ENCODE results near the gene DPEP3. TPM values are rescaled to one million over a fixed set of nuclear protein-coding genes. Genes with fewer than 3 reads are reported as not detected.

The DPEP3 gene, protein sequence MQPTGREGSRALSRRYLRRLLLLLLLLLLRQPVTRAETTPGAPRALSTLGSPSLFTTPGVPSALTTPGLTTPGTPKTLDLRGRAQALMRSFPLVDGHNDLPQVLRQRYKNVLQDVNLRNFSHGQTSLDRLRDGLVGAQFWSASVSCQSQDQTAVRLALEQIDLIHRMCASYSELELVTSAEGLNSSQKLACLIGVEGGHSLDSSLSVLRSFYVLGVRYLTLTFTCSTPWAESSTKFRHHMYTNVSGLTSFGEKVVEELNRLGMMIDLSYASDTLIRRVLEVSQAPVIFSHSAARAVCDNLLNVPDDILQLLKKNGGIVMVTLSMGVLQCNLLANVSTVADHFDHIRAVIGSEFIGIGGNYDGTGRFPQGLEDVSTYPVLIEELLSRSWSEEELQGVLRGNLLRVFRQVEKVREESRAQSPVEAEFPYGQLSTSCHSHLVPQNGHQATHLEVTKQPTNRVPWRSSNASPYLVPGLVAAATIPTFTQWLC
- total RNA-seq, result not detected

DNA sequence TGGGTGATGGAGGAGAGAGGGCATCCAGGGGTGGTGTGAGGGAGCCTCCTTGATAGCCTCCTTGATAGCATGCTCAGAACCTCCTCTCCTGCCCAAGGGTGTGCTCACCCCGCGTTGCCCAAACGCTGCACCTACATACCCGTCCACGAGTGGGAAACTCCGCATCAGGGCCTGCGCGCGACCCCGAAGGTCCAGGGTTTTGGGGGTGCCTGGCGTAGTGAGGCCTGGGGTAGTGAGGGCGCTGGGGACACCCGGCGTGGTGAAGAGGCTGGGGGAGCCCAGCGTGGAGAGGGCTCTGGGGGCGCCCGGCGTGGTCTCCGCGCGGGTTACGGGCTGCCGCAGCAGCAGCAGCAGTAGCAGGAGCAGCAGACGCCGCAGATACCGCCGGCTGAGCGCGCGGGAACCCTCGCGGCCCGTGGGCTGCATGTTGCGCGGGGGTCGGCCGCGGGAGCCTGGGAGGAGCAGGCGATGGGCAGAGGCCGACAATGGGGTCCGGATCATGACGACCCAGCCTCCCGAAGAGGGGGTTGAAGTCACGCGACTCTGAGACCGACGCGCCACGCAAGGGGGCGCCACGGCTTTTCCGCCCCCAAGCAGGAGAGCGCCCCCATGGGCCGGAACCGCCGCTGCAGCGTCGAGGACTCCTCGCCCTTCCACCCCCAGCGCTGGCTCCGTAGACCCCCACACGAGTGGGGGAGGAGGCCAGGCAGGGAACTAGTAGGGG, at the start of gene DPEP3:
Gene DPEP3 (minus strand): TSS at position 545 of the 724 bp plus-strand sequence. CDS start 119 bp downstream, at position 426.
- Histone ChIP-seq H3K36me3 (replicated peaks in 1 of 2; ENCODE audit: insufficient read depth in 1 of 2, low read depth in 2 of 2) (no peaks in the 10 kb centered on the region), H3K4me1 (peaks cover 3% of the 10 kb centered on the region), H3K27ac (no peak within 1 kb of the TSS), H3K9me3 (no peaks in the 10 kb centered on the region), H3K27me3 (no peaks in the 10 kb centered on the region), H3K4me3 (no peak within 1 kb of the TSS)
- no peak for DNase-seq
- WGBS, 2 donors, result 54 to 70% methylated on average over 14 to 42 of the region's 62 CpGs
- intact Hi-C loops (cut with DNase I), result no loop called here
- ATAC-seq, result no peak
- no peak for TF ChIP-seq POLR2A (IDR thresholded peaks at IDR 0.05)
- TF ChIP-seq, protein P1, sequence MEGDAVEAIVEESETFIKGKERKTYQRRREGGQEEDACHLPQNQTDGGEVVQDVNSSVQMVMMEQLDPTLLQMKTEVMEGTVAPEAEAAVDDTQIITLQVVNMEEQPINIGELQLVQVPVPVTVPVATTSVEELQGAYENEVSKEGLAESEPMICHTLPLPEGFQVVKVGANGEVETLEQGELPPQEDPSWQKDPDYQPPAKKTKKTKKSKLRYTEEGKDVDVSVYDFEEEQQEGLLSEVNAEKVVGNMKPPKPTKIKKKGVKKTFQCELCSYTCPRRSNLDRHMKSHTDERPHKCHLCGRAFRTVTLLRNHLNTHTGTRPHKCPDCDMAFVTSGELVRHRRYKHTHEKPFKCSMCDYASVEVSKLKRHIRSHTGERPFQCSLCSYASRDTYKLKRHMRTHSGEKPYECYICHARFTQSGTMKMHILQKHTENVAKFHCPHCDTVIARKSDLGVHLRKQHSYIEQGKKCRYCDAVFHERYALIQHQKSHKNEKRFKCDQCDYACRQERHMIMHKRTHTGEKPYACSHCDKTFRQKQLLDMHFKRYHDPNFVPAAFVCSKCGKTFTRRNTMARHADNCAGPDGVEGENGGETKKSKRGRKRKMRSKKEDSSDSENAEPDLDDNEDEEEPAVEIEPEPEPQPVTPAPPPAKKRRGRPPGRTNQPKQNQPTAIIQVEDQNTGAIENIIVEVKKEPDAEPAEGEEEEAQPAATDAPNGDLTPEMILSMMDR (IDR thresholded peaks at IDR 0.05), result peak in 3 of 7 experiments; percentile 9 to 21 (median 19)

DNA sequence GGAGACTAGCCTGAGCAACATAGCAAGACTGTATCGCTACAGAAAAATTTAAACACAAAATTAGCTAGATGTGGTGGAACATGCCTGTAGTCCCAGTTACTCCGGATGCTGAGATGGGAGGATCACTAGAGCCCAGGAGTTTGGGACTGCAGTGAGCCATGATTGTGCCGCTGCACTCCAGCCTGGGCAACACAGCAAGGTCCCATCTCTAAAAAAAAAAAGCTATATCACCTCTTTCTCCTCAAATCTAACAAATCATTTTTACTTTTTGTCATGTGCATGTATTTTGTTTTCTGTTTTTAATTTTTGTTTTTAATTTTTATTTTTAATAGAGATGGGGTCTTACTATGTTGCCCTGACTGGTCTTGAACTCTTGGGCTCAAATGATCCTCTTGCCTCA, 48.7 kb upstream of the DPEP3 start:
- DNase-seq (no peak), ATAC-seq (no peak)
- Histone ChIP-seq H3K27ac (no peak overlapping the region), H3K9me3 (no peaks in the 10 kb centered on the region), H3K4me1 (peaks cover 3% of the 10 kb centered on the region), H3K4me3 (no peak overlapping the region), H3K36me3 (replicated peaks in 1 of 2; ENCODE audit: insufficient read depth in 1 of 2, low read depth in 2 of 2) (no peaks in the 10 kb centered on the region), H3K27me3 (no peaks in the 10 kb centered on the region)
- intact Hi-C loops (cut with DNase I), result no loop called here
- TF ChIP-seq, protein P1 (IDR thresholded peaks at IDR 0.05), result no peak
- TF ChIP-seq POLR2A (IDR thresholded peaks at IDR 0.05), result no peak
- 93 to 97% methylated on average over 3 of the region's 3 CpGs for WGBS, 2 donors

DNA sequence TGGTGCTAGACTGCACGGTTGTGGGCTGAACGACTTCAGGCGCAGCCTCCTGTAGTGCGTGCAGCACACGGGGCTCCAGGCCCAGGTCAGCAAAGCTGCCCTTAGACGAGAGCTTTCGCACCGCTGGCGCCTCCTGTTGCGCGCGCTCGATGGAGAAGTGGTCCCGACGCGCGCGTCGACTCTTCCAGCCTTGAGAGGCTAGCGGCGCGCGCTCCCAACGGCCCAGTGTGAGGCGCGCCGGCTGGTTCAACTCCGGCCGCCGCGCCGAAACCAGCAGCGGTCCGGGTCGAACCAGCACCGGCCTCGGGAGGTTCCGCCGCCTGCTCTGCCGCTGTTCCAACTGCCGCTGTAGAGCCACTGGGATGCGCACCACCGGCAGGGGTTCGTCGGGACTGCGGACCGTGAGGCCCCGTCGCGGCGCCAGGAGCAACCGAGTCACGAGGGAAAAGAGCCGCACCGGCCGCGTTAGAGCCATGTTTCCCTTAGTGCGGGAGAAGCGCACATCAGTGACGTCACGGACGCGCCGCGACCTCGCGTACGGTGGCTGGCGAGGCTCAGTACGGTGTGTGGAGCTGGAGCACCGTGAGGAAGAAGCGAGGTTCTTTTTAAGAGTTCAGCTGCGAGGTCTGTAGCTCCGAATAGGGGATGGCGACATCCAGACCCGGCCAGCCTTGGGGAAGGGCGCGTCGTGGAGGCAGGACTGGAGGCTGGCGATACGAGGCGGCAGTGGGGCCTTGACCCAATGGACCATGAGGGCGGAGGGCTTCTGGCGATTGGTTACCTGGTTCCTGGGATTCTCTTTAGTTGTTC, 42.6 kb upstream of the DPEP3 start, which contains the start of the genes DDX28 and DUS2:
Gene DDX28 (minus strand): TSS at position 505 of the 810 bp plus-strand sequence. CDS start 30 bp downstream, at position 475.
Gene DUS2 (plus strand): TSS at position 557 of the 810 bp plus-strand sequence. CDS start 14,740 bp downstream, outside the sequence.
- Histone ChIP-seq H3K4me3 (peak within 1 kb of the TSS; percentile 68 to 93), H3K27me3 (no peaks in the 10 kb centered on the region), H3K27ac (peak within 1 kb of the TSS; percentile 55 to 83 (median 68)), H3K9me3 (no peaks in the 10 kb centered on the region), H3K4me1 (peaks cover 26% of the 10 kb centered on the region), H3K36me3 (replicated peaks in 1 of 2; ENCODE audit: insufficient read depth in 1 of 2, low read depth in 2 of 2) (no peaks in the 10 kb centered on the region)
- ATAC-seq (peak; percentile 98), DNase-seq (peak; percentile 90 to 93 (median 93))
- WGBS, 2 donors, result 0 to 1% methylated on average over 1 to 75 of the region's 84 CpGs
- intact Hi-C loops (cut with DNase I), result no loop called here
- peak; percentile 29 to 71 (median 66) for TF ChIP-seq POLR2A (IDR thresholded peaks at IDR 0.05)
- TF ChIP-seq, protein P1 (IDR thresholded peaks at IDR 0.05), result peak in 2 of 7 experiments; percentile 6 to 20

DNA sequence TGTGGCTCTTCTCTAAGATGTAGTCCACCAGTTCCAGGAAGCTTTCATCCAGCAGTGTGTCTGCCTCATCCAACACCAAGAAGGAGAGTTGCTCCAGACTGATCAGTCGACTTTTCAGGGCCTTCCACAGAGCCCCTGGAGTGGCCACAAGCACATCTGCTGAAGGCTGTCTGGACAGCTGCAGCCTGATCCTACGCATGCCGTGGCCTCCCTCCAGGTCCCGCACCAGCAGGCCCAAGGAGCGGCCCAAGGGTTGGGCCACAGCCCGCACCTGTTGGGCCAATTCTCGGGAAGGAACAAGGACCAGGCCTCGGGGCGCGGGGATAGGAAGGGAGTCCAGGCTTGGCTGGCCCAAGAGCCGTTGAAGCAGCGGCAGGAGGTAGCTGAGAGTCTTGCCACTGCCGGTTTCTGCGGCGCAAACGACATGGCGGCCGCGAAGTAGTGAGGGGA, 42.0 kb upstream of the DPEP3 start:
- Histone ChIP-seq H3K27ac (peak overlapping the region; percentile 55 to 83 (median 68)), H3K27me3 (no peaks in the 10 kb centered on the region), H3K36me3 (replicated peaks in 1 of 2; ENCODE audit: insufficient read depth in 1 of 2, low read depth in 2 of 2) (no peaks in the 10 kb centered on the region), H3K9me3 (no peaks in the 10 kb centered on the region), H3K4me3 (peak overlapping the region; percentile 68 to 93), H3K4me1 (peaks cover 26% of the 10 kb centered on the region)
- peak in 2 of 4 donors; percentile 12 to 14 for DNase-seq
- intact Hi-C loops (cut with DNase I), result no loop called here
- 5 to 13% methylated on average over 10 to 19 of the region's 19 CpGs for WGBS, 2 donors
- no peak for ATAC-seq
- TF ChIP-seq, protein P1 (IDR thresholded peaks at IDR 0.05), result no peak

Measured in body of pancreas (tissue), 4 donors.